Measurements from ENCODE around the gene TIAM1. TPM values are rescaled to one million over a fixed set of nuclear protein-coding genes. Genes with fewer than 3 reads are reported as not detected.

The TIAM1 gene
- total RNA-seq, 1 experiment from 2014 or later, result 22.5 TPM

GRCh38 chr21:31092832-31093625 lies 251.0 kb downstream of the TIAM1 start:
- CTCF ChIA-PET, result no interaction called here
- Histone ChIP-seq H3K27me3 (ENCODE audit: insufficient read depth, low read depth) (no peaks in the 10 kb centered on the region), H3K4me1 (replicated peaks; ENCODE audit: insufficient read depth) (no peaks in the 10 kb centered on the region), H3K9me2 (ENCODE audit: insufficient read depth) (no peaks in the 10 kb centered on the region), H3K27ac (no peak overlapping the region), H3F3A (ENCODE audit: insufficient read depth, low read depth) (no peaks in the 10 kb centered on the region), H2AFZ (no peak overlapping the region), H3K79me2 (ENCODE audit: low read depth) (no peaks in the 10 kb centered on the region), H4K20me1 (ENCODE audit: insufficient read depth) (no peaks in the 10 kb centered on the region), H3K4me2 (no peak overlapping the region), H3K9me3 (ENCODE audit: insufficient read depth, low read depth) (no peaks in the 10 kb centered on the region), H3K4me3 (no peak overlapping the region), H3K36me3 (ENCODE audit: low read depth) (no peaks in the 10 kb centered on the region)
- intact Hi-C loops (cut with micrococcal nuclease; ENCODE audit: unreplicated experiment), result loop anchor here (10.0 kb wide), 1 partner anchor 1162 kb away; no protein-coding TSS in a partner anchor
- POLR2A ChIA-PET (ENCODE audit: unreplicated experiment), result no interaction called here
- DNase-seq, result no peak
- BruUV-seq (replicated peaks), result no TSS peak
- TF ChIP-seq EZH2 (IDR thresholded peaks at IDR 0.05; ENCODE audit: low read depth), result no peak
- TF ChIP-seq, protein P1, sequence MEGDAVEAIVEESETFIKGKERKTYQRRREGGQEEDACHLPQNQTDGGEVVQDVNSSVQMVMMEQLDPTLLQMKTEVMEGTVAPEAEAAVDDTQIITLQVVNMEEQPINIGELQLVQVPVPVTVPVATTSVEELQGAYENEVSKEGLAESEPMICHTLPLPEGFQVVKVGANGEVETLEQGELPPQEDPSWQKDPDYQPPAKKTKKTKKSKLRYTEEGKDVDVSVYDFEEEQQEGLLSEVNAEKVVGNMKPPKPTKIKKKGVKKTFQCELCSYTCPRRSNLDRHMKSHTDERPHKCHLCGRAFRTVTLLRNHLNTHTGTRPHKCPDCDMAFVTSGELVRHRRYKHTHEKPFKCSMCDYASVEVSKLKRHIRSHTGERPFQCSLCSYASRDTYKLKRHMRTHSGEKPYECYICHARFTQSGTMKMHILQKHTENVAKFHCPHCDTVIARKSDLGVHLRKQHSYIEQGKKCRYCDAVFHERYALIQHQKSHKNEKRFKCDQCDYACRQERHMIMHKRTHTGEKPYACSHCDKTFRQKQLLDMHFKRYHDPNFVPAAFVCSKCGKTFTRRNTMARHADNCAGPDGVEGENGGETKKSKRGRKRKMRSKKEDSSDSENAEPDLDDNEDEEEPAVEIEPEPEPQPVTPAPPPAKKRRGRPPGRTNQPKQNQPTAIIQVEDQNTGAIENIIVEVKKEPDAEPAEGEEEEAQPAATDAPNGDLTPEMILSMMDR (conservative IDR thresholded peaks at IDR 0.05), result no peak

DNA sequence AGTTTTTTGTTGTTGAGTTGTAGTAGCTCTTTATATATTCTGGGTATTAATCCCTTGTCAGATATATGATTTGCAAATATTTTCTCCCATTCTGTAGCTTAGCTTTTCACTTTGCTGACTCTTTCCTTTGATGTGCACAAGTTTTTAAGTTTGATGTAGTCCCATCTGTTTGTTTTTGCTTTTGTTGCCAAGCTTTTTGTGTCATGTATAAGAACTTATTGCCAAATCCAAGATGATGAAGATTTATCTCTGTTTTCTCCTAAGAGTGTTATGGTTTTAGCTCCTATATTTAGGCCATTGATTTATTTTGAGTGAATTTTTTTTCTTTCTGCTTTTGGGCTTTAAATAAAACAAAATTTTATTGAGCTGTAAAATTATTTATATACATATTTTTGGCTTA lies 253.7 kb downstream of the TIAM1 start:
- Histone ChIP-seq H3K9me2 (ENCODE audit: insufficient read depth) (no peaks in the 10 kb centered on the region), H3F3A (ENCODE audit: insufficient read depth, low read depth) (no peaks in the 10 kb centered on the region), H3K79me2 (ENCODE audit: low read depth) (no peaks in the 10 kb centered on the region), H3K4me1 (replicated peaks; ENCODE audit: insufficient read depth) (no peaks in the 10 kb centered on the region), H3K27me3 (ENCODE audit: insufficient read depth, low read depth) (no peaks in the 10 kb centered on the region), H3K27ac (no peak overlapping the region), H2AFZ (no peak overlapping the region), H3K4me3 (no peak overlapping the region), H3K9me3 (ENCODE audit: insufficient read depth, low read depth) (no peaks in the 10 kb centered on the region), H3K36me3 (ENCODE audit: low read depth) (no peaks in the 10 kb centered on the region), H4K20me1 (ENCODE audit: insufficient read depth) (no peaks in the 10 kb centered on the region), H3K4me2 (no peak overlapping the region)
- BruUV-seq (replicated peaks), result no TSS peak
- no peak for TF ChIP-seq EZH2 (IDR thresholded peaks at IDR 0.05; ENCODE audit: low read depth)
- TF ChIP-seq, protein P1 (conservative IDR thresholded peaks at IDR 0.05), result no peak
- intact Hi-C loops (cut with micrococcal nuclease; ENCODE audit: unreplicated experiment), result loop anchor here (10.0 kb wide), 1 partner anchor 1164 kb away; no protein-coding TSS in a partner anchor
- POLR2A ChIA-PET (ENCODE audit: unreplicated experiment), result no interaction called here
- CTCF ChIA-PET, result no interaction called here
- no peak for DNase-seq

DNA sequence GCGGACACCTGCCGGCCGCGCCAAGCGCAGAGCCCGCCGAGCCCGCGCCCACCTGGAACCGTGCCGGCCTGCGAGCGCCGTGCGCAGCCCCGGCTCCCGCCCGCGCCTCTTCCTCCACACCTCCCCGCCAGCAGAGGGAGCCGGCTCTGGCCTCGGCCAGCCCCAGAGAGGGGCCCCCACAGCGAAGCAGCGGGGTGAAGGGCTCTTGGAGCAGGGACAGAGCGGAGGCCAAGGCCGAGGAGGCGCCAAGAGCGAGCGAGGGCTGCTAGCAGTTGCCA lies 255.6 kb downstream of the TIAM1 start:
- ChIA-PET CTCF (interaction anchor here (0.7 kb wide), 1 partner anchor 1666 kb away, joined by 4 read pairs; no protein-coding TSS in a partner anchor), POLR2A (ENCODE audit: unreplicated experiment) (no interaction called here)
- H3K4me1 ChIP-seq (replicated peaks; ENCODE audit: insufficient read depth), result no peaks in the 10 kb centered on the region
- TF ChIP-seq, protein P1 (conservative IDR thresholded peaks at IDR 0.05), result no peak
- no peak overlapping the region for H3K4me3 ChIP-seq
- no peak overlapping the region for H3K4me2 ChIP-seq
- H3K9me2 ChIP-seq (ENCODE audit: insufficient read depth), result no peaks in the 10 kb centered on the region
- H2AFZ ChIP-seq, result no peak overlapping the region
- intact Hi-C loops (cut with micrococcal nuclease; ENCODE audit: unreplicated experiment), result loop anchor here (5.0 to 10.0 kb wide), 2 partner anchors 251 to 1044 kb away; no protein-coding TSS in a partner anchor
- H4K20me1 ChIP-seq (ENCODE audit: insufficient read depth), result no peaks in the 10 kb centered on the region
- H3K27ac ChIP-seq, result no peak overlapping the region
- H3K27me3 ChIP-seq (ENCODE audit: insufficient read depth, low read depth), result peaks cover 6% of the 10 kb centered on the region; the same call in 1 of the 2 replicates
- H3K79me2 ChIP-seq (ENCODE audit: low read depth), result no peaks in the 10 kb centered on the region
- H3F3A ChIP-seq (ENCODE audit: insufficient read depth, low read depth), result no peaks in the 10 kb centered on the region
- no peaks in the 10 kb centered on the region for H3K9me3 ChIP-seq (ENCODE audit: insufficient read depth, low read depth)
- no TSS peak for BruUV-seq (replicated peaks)
- DNase-seq, result no peak
- H3K36me3 ChIP-seq (ENCODE audit: low read depth), result no peaks in the 10 kb centered on the region

Measured in PC-9 (cell line).